WTC11 (cell line): ENCODE data around the gene STARD10.

Experiments
- CTCF ChIP-seq: fragments of 200-600 bp; IDR thresholded peaks from 2 replicates; pipeline ENCODE4 v1.8.0; 2022; ENCODE audit warnings: antibody characterized with exemption
- ETV6 ChIP-seq: sonication (generic); formaldehyde crosslinking; IDR thresholded peaks from 2 replicates; pipeline ENCODE4 v1.8.1; 2022; ENCODE audit warnings: mild to moderate bottlenecking, missing genetic modification reagents
- FOXK1 ChIP-seq: sonication (generic); formaldehyde crosslinking; IDR thresholded peaks from 2 replicates; pipeline ENCODE4 v1.8.0; 2022; ENCODE audit warnings: mild to moderate bottlenecking, moderate library complexity, missing genetic modification reagents
- FOXP1 ChIP-seq: sonication (generic); formaldehyde crosslinking; IDR thresholded peaks from 2 replicates; pipeline ENCODE4 v1.8.0; 2022; ENCODE audit warnings: missing genetic modification reagents, mild to moderate bottlenecking, moderate library complexity, borderline replicate concordance
- JUN ChIP-seq: sonication (generic); formaldehyde crosslinking; IDR thresholded peaks from 2 replicates; pipeline ENCODE4 v1.8.0; 2023; ENCODE audit warnings: mild to moderate bottlenecking, missing genetic modification reagents
- MYBL2 ChIP-seq: sonication (generic); formaldehyde crosslinking; IDR thresholded peaks from 2 replicates; pipeline ENCODE4 v1.8.1; 2023; ENCODE audit warnings: mild to moderate bottlenecking, moderate library complexity, missing genetic modification reagents
- NR2C2 ChIP-seq: sonication (generic); formaldehyde crosslinking; IDR thresholded peaks from 2 replicates; pipeline ENCODE4 v1.8.0; 2022; ENCODE audit warnings: mild to moderate bottlenecking, missing genetic modification reagents
- USF1 ChIP-seq: sonication (generic); formaldehyde crosslinking; IDR thresholded peaks from 2 replicates; pipeline ENCODE4 v1.8.0; 2022; ENCODE audit warnings: mild to moderate bottlenecking, missing genetic modification reagents
- ZBTB21 ChIP-seq: sonication (generic); formaldehyde crosslinking; IDR thresholded peaks from 2 replicates; pipeline ENCODE4 v1.8.1; 2023; ENCODE audit warnings: mild to moderate bottlenecking, missing genetic modification reagents, borderline replicate concordance
- ZNF263 ChIP-seq: sonication (generic); formaldehyde crosslinking; IDR thresholded peaks from 2 replicates; pipeline ENCODE4 v1.8.1; 2022; ENCODE audit warnings: low read depth, mild to moderate bottlenecking, moderate library complexity, missing genetic modification reagents
- ZNF423 ChIP-seq: fragments of 250-450 bp; sonication (Bioruptor Pico); IDR thresholded peaks from 2 replicates; pipeline ENCODE4 v2.1.2; 2022; ENCODE audit warnings: mild to moderate bottlenecking, moderate library complexity
- TF ChIP-seq, protein P1 (sequence below): sonication (generic); formaldehyde crosslinking; IDR thresholded peaks from 2 replicates; pipeline ENCODE4 v1.8.0; 2022; ENCODE audit warnings: mild to moderate bottlenecking, missing genetic modification reagents
- TF ChIP-seq, protein P2 (sequence below): sonication (generic); formaldehyde crosslinking; IDR thresholded peaks from 2 replicates; pipeline ENCODE4 v1.8.0; 2023; ENCODE audit warnings: missing genetic modification reagents, mild to moderate bottlenecking, borderline replicate concordance
- TF ChIP-seq, protein P3 (sequence below): sonication (generic); formaldehyde crosslinking; IDR thresholded peaks from 2 replicates; pipeline ENCODE4 v1.8.1; 2023; ENCODE audit warnings: mild to moderate bottlenecking, missing genetic modification reagents, moderate library complexity

DNA sequence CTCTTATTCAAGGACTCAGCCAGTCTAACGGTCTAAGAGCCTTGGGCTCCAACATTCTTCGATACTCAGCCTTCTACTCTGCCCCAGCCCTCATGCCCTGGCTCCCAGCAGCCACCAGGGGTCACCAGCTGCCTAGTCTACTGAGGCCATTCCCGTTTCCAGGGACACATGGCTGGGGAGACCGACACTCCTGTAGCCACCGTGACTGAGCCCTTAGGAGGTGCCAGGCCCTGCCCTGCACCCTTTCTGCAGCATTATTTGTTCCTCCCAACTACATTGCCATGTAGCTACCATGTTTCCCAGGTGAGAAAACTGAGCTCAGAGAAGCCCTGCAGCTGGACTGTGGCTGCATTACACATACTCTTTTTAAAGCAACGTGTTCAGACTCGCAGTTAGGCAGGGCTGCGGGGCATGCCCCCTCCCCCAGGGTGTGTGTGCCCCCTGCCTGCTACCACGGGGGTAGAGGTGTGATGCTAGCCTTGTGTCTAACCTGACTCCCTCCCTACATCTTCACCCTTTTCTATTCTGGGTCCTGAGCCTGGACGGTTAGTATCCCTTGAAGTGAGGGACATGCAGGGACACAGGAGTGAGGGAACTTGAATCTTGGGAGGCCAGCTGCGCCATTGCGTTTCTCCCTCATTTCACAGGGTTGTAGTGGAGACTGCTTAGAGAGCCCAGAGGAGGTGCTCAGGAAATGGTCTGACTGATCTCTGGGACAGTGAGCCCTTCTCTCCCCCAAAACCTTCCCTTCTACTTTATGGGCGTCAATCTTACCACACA, 37.9 kb upstream of the STARD10 start:
- TF ChIP-seq MYBL2 (CRISPR knock-in tag) (no peak), CTCF (peak; percentile 59), ZNF263 (CRISPR knock-in tag) (no peak), FOXP1 (CRISPR knock-in tag) (no peak), ZNF423 (CRISPR knock-in tag) (no peak), ZBTB21 (CRISPR knock-in tag) (no peak), JUN (CRISPR knock-in tag) (no peak), USF1 (CRISPR knock-in tag) (no peak), ETV6 (CRISPR knock-in tag) (no peak), NR2C2 (CRISPR knock-in tag) (no peak), FOXK1 (no peak)
- TF ChIP-seq, protein P1, sequence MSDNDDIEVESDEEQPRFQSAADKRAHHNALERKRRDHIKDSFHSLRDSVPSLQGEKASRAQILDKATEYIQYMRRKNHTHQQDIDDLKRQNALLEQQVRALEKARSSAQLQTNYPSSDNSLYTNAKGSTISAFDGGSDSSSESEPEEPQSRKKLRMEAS, result peak; percentile 53
- TF ChIP-seq, protein P2, sequence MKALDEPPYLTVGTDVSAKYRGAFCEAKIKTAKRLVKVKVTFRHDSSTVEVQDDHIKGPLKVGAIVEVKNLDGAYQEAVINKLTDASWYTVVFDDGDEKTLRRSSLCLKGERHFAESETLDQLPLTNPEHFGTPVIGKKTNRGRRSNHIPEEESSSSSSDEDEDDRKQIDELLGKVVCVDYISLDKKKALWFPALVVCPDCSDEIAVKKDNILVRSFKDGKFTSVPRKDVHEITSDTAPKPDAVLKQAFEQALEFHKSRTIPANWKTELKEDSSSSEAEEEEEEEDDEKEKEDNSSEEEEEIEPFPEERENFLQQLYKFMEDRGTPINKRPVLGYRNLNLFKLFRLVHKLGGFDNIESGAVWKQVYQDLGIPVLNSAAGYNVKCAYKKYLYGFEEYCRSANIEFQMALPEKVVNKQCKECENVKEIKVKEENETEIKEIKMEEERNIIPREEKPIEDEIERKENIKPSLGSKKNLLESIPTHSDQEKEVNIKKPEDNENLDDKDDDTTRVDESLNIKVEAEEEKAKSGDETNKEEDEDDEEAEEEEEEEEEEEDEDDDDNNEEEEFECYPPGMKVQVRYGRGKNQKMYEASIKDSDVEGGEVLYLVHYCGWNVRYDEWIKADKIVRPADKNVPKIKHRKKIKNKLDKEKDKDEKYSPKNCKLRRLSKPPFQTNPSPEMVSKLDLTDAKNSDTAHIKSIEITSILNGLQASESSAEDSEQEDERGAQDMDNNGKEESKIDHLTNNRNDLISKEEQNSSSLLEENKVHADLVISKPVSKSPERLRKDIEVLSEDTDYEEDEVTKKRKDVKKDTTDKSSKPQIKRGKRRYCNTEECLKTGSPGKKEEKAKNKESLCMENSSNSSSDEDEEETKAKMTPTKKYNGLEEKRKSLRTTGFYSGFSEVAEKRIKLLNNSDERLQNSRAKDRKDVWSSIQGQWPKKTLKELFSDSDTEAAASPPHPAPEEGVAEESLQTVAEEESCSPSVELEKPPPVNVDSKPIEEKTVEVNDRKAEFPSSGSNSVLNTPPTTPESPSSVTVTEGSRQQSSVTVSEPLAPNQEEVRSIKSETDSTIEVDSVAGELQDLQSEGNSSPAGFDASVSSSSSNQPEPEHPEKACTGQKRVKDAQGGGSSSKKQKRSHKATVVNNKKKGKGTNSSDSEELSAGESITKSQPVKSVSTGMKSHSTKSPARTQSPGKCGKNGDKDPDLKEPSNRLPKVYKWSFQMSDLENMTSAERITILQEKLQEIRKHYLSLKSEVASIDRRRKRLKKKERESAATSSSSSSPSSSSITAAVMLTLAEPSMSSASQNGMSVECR (CRISPR knock-in tag), result no peak
- TF ChIP-seq, protein P3, sequence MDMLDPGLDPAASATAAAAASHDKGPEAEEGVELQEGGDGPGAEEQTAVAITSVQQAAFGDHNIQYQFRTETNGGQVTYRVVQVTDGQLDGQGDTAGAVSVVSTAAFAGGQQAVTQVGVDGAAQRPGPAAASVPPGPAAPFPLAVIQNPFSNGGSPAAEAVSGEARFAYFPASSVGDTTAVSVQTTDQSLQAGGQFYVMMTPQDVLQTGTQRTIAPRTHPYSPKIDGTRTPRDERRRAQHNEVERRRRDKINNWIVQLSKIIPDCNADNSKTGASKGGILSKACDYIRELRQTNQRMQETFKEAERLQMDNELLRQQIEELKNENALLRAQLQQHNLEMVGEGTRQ (CRISPR knock-in tag), result no peak
